ENCODE data around the gene FBXW11.

DNA sequence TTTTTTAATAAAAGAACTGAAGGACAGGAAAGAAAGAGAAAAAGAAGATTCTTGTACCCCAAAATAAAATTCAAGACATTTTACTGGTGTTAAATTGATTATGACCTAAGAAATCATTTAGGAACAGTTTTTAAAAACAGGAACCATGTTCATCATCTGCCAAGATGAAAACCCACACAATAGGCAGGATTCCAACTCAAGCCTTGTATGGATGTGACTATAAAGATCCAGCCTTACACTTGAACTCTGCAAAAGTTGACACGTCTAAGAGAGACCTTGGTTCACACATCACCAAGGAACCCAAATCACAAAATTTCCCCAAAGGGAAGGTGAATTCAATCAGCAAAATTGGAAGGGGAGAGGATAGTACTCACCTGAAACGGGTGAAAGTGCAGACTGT is 138.2 kb downstream of the FBXW11 start:
- TF ChIP-seq, protein P1, sequence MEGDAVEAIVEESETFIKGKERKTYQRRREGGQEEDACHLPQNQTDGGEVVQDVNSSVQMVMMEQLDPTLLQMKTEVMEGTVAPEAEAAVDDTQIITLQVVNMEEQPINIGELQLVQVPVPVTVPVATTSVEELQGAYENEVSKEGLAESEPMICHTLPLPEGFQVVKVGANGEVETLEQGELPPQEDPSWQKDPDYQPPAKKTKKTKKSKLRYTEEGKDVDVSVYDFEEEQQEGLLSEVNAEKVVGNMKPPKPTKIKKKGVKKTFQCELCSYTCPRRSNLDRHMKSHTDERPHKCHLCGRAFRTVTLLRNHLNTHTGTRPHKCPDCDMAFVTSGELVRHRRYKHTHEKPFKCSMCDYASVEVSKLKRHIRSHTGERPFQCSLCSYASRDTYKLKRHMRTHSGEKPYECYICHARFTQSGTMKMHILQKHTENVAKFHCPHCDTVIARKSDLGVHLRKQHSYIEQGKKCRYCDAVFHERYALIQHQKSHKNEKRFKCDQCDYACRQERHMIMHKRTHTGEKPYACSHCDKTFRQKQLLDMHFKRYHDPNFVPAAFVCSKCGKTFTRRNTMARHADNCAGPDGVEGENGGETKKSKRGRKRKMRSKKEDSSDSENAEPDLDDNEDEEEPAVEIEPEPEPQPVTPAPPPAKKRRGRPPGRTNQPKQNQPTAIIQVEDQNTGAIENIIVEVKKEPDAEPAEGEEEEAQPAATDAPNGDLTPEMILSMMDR (IDR thresholded peaks at IDR 0.05), result no peak
- no peak for TF ChIP-seq EP300 (IDR thresholded peaks at IDR 0.05)
